Measurements from ENCODE around the gene DACT2.
"Not testable (repeated sequence)": the region's sequence is repeated elsewhere in the genome, so short reads cannot be mapped to it uniquely, and the experiment has no call there.

GRCh38 chr6:168267779-168268178 lies 51.8 kb downstream of the DACT2 start:
- not testable (repeated sequence) for TF ChIP-seq POLR2A, POLR2AphosphoS5 (IDR thresholded peaks at IDR 0.05; ENCODE audit: low read depth, low read length)

All from GM12891 (cell line).